K562 (cell line): Measurements from ENCODE around the gene CHCHD6. TPM values are rescaled to one million over a fixed set of nuclear protein-coding genes. Genes with fewer than 3 reads are reported as not detected.
A peak's percentile ranks its signal among the peaks of the same experiment; 100 is the strongest.

Experiments
- FOXA3 ChIP-seq, 2 experiments: fragments of 450-650 bp in 1 of 2; sonication (generic) in 1 of 2; formaldehyde crosslinking; IDR thresholded peaks in 1 of 2; conservative IDR thresholded peaks in 1 of 2; 2 replicates each; pipeline versions ENCODE4 v1.4.0 to v1.8.0; 2020 to 2022; ENCODE audit warnings: mild to moderate bottlenecking in 2 of 2, missing genetic modification reagents in 1 of 2
- KLF13 ChIP-seq: fragments of 450-650 bp; IDR thresholded peaks from 2 replicates; pipeline ENCODE4 v1.6.1; 2016; ENCODE audit warnings: missing genetic modification characterization, low read depth, mild to moderate bottlenecking, missing compliant biosample characterization, moderate library complexity, borderline replicate concordance
- MEF2A ChIP-seq: IDR thresholded peaks from 2 replicates; pipeline ENCODE4 v1.6.1; 2011; ENCODE audit warnings: low read depth, mild to moderate bottlenecking, low read length, moderate library complexity; ENCODE audit not compliant: control insufficient read depth
- NFRKB ChIP-seq: fragments of 450-650 bp; IDR thresholded peaks from 2 replicates; pipeline ENCODE4 v1.6.1; 2016; ENCODE audit warnings: low read depth
- PHTF2 ChIP-seq: fragments of 250-450 bp; sonication (Bioruptor Pico); IDR thresholded peaks from 2 replicates; pipeline ENCODE4 v1.5.0; 2021; ENCODE audit warnings: mild to moderate bottlenecking
- SMAD1 ChIP-seq: fragments of 150-350 bp; IDR thresholded peaks from 2 replicates; pipeline ENCODE4 v1.6.1; 2014; ENCODE audit warnings: low read length, low read depth; ENCODE audit not compliant: partially characterized antibody
- TAL1 ChIP-seq: fragments of 450-650 bp; IDR thresholded peaks from 2 replicates; pipeline ENCODE4 v1.6.1; 2016; ENCODE audit warnings: mild to moderate bottlenecking
- ZBTB8A ChIP-seq: fragments of 450-650 bp; IDR thresholded peaks from 2 replicates; pipeline ENCODE4 v1.6.1; 2018; ENCODE audit warnings: mild to moderate bottlenecking, moderate library complexity; ENCODE audit not compliant: partially characterized antibody
- ZFP91 ChIP-seq: sonication (generic); formaldehyde crosslinking; IDR thresholded peaks from 2 replicates; pipeline ENCODE4 v1.8.0; 2022; ENCODE audit warnings: mild to moderate bottlenecking, missing genetic modification reagents
- polyA plus RNA-seq, 8 experiments: library from polyadenylated mRNA; depleted of rRNA in 4 of 8; stranded (reverse) in 5 of 8; unstranded in 3 of 8; fragments of >200 nt; fragmentation: Nextera tagmentation in 2 of 8; fragmentation: Illumina TruSeq in 1 of 8; extraction: Ambion mirVana in 2 of 8; extraction: Trizol in 1 of 8; gene quantifications; 2 replicates each; pipeline versions ENCODE4 v1.2.1 to v1.2.3, GENCODE V29; 2011 to 2014; ENCODE audit warnings: inconsistent platforms in 1 of 8, missing spikeins in 1 of 8
- total RNA-seq, 7 experiments: library from RNA; depleted of rRNA in 6 of 7; stranded (reverse); fragments of >200 nt in 6 of 7; fragmentation: Illumina TruSeq in 2 of 7; extraction: Trizol in 2 of 7; gene quantifications; 2 replicates each; pipeline versions ENCODE4 v1.2.1 to v1.2.3, GENCODE V29; 2011 to 2021; ENCODE audit warnings: low replicate concordance in 1 of 7
- TF ChIP-seq, protein P1 (sequence below): sonication (generic); formaldehyde crosslinking; IDR thresholded peaks from 2 replicates; pipeline ENCODE4 v1.8.1; 2023; ENCODE audit warnings: mild to moderate bottlenecking, missing genetic modification reagents
- TF ChIP-seq, protein P2 (sequence below): fragments of 250-450 bp; sonication (Bioruptor Pico); IDR thresholded peaks from 2 replicates; pipeline ENCODE4 v1.8.0; 2022; ENCODE audit warnings: inconsistent platforms
- TF ChIP-seq, protein P3 (sequence below): sonication (generic); formaldehyde crosslinking; IDR thresholded peaks from 2 replicates; pipeline ENCODE4 v1.9.0; 2022; ENCODE audit warnings: mild to moderate bottlenecking, missing genetic modification reagents
- TF ChIP-seq, protein P4 (sequence below), 2 experiments: fragments of 150-350 bp in 1 of 2; IDR thresholded peaks; 2 replicates each; pipeline ENCODE4 v1.6.1; 2012 to 2016; ENCODE audit warnings: low read depth in 2 of 2, low read length in 2 of 2, mild to moderate bottlenecking in 1 of 2, moderate library complexity in 1 of 2
- TF ChIP-seq, protein P5 (sequence below): IDR thresholded peaks from 2 replicates; pipeline ENCODE4 v1.6.1; 2012; ENCODE audit warnings: low read depth, low read length, improper control_type of control experiment, borderline replicate concordance

The CHCHD6 gene
- total and polyA plus RNA-seq, 9 of the 15 experiments (the other 6 are each of a cell fraction or from before 2014, with no cell fraction given) = 4.6 to 18.6 (median 10.9) TPM

GRCh38 chr3:126911162-126912026 lies 207.4 kb downstream of the CHCHD6 start (continued):
- TF ChIP-seq PHTF2 (no peak), ZFP91 (CRISPR knock-in tag) (no peak), FOXA3 (CRISPR knock-in tag; conservative IDR thresholded peaks at IDR 0.05 in 1 of 2, IDR thresholded peaks at IDR 0.05 in 1 of 2) (no peak), TAL1 (peak; percentile 89), SMAD1 (peak; percentile 77), NFRKB (peak; percentile 93), MEF2A (no peak), ZBTB8A (no peak), KLF13 (tag) (no peak)
- TF ChIP-seq, protein P1, sequence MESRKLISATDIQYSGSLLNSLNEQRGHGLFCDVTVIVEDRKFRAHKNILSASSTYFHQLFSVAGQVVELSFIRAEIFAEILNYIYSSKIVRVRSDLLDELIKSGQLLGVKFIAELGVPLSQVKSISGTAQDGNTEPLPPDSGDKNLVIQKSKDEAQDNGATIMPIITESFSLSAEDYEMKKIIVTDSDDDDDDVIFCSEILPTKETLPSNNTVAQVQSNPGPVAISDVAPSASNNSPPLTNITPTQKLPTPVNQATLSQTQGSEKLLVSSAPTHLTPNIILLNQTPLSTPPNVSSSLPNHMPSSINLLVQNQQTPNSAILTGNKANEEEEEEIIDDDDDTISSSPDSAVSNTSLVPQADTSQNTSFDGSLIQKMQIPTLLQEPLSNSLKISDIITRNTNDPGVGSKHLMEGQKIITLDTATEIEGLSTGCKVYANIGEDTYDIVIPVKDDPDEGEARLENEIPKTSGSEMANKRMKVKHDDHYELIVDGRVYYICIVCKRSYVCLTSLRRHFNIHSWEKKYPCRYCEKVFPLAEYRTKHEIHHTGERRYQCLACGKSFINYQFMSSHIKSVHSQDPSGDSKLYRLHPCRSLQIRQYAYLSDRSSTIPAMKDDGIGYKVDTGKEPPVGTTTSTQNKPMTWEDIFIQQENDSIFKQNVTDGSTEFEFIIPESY (CRISPR knock-in tag) = no peak
- TF ChIP-seq, protein P2, sequence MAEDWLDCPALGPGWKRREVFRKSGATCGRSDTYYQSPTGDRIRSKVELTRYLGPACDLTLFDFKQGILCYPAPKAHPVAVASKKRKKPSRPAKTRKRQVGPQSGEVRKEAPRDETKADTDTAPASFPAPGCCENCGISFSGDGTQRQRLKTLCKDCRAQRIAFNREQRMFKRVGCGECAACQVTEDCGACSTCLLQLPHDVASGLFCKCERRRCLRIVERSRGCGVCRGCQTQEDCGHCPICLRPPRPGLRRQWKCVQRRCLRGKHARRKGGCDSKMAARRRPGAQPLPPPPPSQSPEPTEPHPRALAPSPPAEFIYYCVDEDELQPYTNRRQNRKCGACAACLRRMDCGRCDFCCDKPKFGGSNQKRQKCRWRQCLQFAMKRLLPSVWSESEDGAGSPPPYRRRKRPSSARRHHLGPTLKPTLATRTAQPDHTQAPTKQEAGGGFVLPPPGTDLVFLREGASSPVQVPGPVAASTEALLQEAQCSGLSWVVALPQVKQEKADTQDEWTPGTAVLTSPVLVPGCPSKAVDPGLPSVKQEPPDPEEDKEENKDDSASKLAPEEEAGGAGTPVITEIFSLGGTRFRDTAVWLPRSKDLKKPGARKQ (CRISPR knock-in tag) = no peak
- TF ChIP-seq, protein P3, sequence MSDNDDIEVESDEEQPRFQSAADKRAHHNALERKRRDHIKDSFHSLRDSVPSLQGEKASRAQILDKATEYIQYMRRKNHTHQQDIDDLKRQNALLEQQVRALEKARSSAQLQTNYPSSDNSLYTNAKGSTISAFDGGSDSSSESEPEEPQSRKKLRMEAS (CRISPR knock-in tag) = peak; percentile 40; the same call in 1 of the 2 replicates
- TF ChIP-seq, protein P4, sequence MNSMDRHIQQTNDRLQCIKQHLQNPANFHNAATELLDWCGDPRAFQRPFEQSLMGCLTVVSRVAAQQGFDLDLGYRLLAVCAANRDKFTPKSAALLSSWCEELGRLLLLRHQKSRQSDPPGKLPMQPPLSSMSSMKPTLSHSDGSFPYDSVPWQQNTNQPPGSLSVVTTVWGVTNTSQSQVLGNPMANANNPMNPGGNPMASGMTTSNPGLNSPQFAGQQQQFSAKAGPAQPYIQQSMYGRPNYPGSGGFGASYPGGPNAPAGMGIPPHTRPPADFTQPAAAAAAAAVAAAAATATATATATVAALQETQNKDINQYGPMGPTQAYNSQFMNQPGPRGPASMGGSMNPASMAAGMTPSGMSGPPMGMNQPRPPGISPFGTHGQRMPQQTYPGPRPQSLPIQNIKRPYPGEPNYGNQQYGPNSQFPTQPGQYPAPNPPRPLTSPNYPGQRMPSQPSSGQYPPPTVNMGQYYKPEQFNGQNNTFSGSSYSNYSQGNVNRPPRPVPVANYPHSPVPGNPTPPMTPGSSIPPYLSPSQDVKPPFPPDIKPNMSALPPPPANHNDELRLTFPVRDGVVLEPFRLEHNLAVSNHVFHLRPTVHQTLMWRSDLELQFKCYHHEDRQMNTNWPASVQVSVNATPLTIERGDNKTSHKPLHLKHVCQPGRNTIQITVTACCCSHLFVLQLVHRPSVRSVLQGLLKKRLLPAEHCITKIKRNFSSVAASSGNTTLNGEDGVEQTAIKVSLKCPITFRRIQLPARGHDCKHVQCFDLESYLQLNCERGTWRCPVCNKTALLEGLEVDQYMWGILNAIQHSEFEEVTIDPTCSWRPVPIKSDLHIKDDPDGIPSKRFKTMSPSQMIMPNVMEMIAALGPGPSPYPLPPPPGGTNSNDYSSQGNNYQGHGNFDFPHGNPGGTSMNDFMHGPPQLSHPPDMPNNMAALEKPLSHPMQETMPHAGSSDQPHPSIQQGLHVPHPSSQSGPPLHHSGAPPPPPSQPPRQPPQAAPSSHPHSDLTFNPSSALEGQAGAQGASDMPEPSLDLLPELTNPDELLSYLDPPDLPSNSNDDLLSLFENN (IDR thresholded peaks at IDR 0.05; ENCODE audit: low read depth in 2 of 2, low read length in 2 of 2) = peak in 1 of 2 experiments; percentile 96; a peak in 2 of 4 replicates
- TF ChIP-seq, protein P5, sequence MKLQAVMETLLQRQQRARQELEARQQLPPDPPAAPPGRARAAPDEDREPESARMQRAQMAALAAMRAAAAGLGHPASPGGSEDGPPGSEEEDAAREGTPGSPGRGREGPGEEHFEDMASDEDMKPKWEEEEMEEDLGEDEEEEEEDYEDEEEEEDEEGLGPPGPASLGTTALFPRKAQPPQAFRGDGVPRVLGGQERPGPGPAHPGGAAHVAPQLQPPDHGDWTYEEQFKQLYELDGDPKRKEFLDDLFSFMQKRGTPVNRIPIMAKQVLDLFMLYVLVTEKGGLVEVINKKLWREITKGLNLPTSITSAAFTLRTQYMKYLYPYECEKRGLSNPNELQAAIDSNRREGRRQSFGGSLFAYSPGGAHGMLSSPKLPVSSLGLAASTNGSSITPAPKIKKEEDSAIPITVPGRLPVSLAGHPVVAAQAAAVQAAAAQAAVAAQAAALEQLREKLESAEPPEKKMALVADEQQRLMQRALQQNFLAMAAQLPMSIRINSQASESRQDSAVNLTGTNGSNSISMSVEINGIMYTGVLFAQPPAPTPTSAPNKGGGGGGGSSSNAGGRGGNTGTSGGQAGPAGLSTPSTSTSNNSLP = no peak
